HCT116 (cell line): ENCODE measurements around the gene TNIK. TPM values are rescaled to one million over a fixed set of nuclear protein-coding genes. Genes with fewer than 3 reads are reported as not detected.

ENCODE experiments used
- ATAC-seq: fragments of 200-7000 bp; cut with Tn5 transposase; 2 replicates; pipeline ENCODE4 v1.9.1; 2020; ENCODE audit warnings: mild to moderate bottlenecking, moderate library complexity
- BruUV-seq: library from RNA; stranded (reverse); fragments of 400-500 nt; replicated peaks from 2 replicates; lab custom pipeline; 2021; lab: Mats Ljungman, UMichigan
- CTCF ChIA-PET: fragments of 300-600 bp; sonication (Branson Sonifier 250); formaldehyde crosslinking; loops from one replicate; lab custom pipeline; 2021; ENCODE audit warnings: antibody characterized with exemption; lab: Charles Lee
- POLR2A ChIA-PET: fragments of 300-600, 350-600 bp; sonication (Branson Sonifier 250); formaldehyde crosslinking; loops from one replicate; lab custom pipeline; 2021; ENCODE audit warnings: antibody characterized with exemption; lab: Charles Lee
- RAD21 ChIA-PET, 2 experiments: fragments of 300-600 bp; sonication (Branson Sonifier 250); formaldehyde crosslinking; loops; one replicate each; lab custom pipeline; 2023; ENCODE audit warnings: low total read pairs in 2 of 2; ENCODE audit not compliant: uncharacterized antibody in 2 of 2, unreplicated experiment in 2 of 2, low non-redundant PET in 1 of 2; lab: Charles Lee
- DNase-seq: peaks from one replicate; pipeline ENCODE4 v3.0.0-alpha.2; 2010; ENCODE audit warnings: low read depth, low spot score
- H2AFZ ChIP-seq: fragments of 200-600 bp; shearing (Covaris generic), sonication (generic); 2 replicates; pipeline ENCODE4 v1.6.1; 2017; ENCODE audit warnings: low read depth, mixed run types, mixed read lengths, antibody characterized with exemption, low read length; ENCODE audit not compliant: poor library complexity, severe bottlenecking
- H3K27ac ChIP-seq: 2 replicates; pipeline ENCODE4 v1.5.1; 2012; ENCODE audit warnings: low read depth, low read length
- H3K27me3 ChIP-seq: fragments of 200-600 bp; sonication (generic); 2 replicates; pipeline ENCODE4 v1.6.1; 2016; ENCODE audit warnings: mixed run types, low read length, mixed read lengths; ENCODE audit not compliant: insufficient read depth
- H3K36me3 ChIP-seq, 2 experiments: fragments of 200-500 bp in 1 of 2; fragments of 200-600 bp in 1 of 2; sonication (Bioruptor generic) in 1 of 2; sonication (generic) in 1 of 2; 2 replicates each; pipeline versions ENCODE4 v1.5.1 to v1.6.1; 2014 to 2016; ENCODE audit warnings: low read length in 2 of 2, inconsistent platforms in 1 of 2, mixed read lengths in 1 of 2, mixed run types in 1 of 2; ENCODE audit not compliant: insufficient read depth in 2 of 2, control insufficient read depth in 1 of 2
- H3K4me1 ChIP-seq, 2 experiments: fragments of 200-600 bp in 1 of 2; sonication (generic) in 1 of 2; 2 replicates each; pipeline versions ENCODE4 v1.5.1 to v1.6.1; 2012 to 2017; ENCODE audit warnings: low read length in 2 of 2, inconsistent platforms in 1 of 2, mild to moderate bottlenecking in 1 of 2, mixed read lengths in 1 of 2, mixed run types in 1 of 2, moderate library complexity in 1 of 2; ENCODE audit not compliant: insufficient read depth in 2 of 2, control insufficient read depth in 1 of 2
- H3K4me2 ChIP-seq: fragments of 200-600 bp; sonication (generic); 2 replicates; pipeline ENCODE4 v1.6.1; 2017; ENCODE audit warnings: mixed run types, low read length, mixed read lengths
- H3K4me3 ChIP-seq, 2 experiments: fragments of 200-600 bp in 1 of 2; sonication (generic) in 1 of 2; replicated peaks in 1 of 2; 2 replicates each; pipeline ENCODE4 v1.5.1; 2011 to 2016; ENCODE audit warnings: low read length in 2 of 2, control low read depth in 1 of 2, low read depth in 1 of 2, mild to moderate bottlenecking in 1 of 2, mixed read lengths in 1 of 2, mixed run types in 1 of 2
- H3K79me2 ChIP-seq: fragments of 200-600 bp; sonication (generic); 2 replicates; pipeline ENCODE4 v1.6.1; 2017; ENCODE audit warnings: mild to moderate bottlenecking, mixed run types, low read length, moderate library complexity, mixed read lengths; ENCODE audit not compliant: insufficient read depth
- H3K9ac ChIP-seq: fragments of 200-600 bp; sonication (generic); 2 replicates; pipeline ENCODE4 v1.6.1; 2016; ENCODE audit warnings: low read length, mixed read lengths
- H3K9me2 ChIP-seq: fragments of 200-600 bp; sonication (generic), shearing (Covaris generic); 2 replicates; pipeline ENCODE4 v1.6.1; 2017; ENCODE audit warnings: mixed run types, mild to moderate bottlenecking, moderate library complexity; ENCODE audit not compliant: insufficient read depth
- H3K9me3 ChIP-seq, 2 experiments: fragments of 200-500 bp in 1 of 2; fragments of 200-600 bp in 1 of 2; sonication (Bioruptor generic) in 1 of 2; sonication (generic) in 1 of 2; 2 replicates each; pipeline ENCODE4 v1.6.1; 2014 to 2017; ENCODE audit warnings: low read length in 2 of 2, mixed read lengths in 2 of 2, inconsistent platforms in 1 of 2, low read depth in 1 of 2, mild to moderate bottlenecking in 1 of 2, mixed run types in 1 of 2, moderate library complexity in 1 of 2; ENCODE audit not compliant: control insufficient read depth in 1 of 2, insufficient read depth in 1 of 2
- H4K20me1 ChIP-seq: fragments of 200-600 bp; sonication (generic), shearing (Covaris generic); 2 replicates; pipeline ENCODE4 v1.6.1; 2017; ENCODE audit warnings: mixed run types, mild to moderate bottlenecking, moderate library complexity; ENCODE audit not compliant: insufficient read depth
- CEBPB ChIP-seq: IDR thresholded peaks from 2 replicates; pipeline ENCODE4 v1.6.1; 2012; ENCODE audit warnings: low read depth
- EGR1 ChIP-seq: IDR thresholded peaks from 2 replicates; pipeline ENCODE4 v1.6.1; 2012; ENCODE audit warnings: low read depth
- ELF1 ChIP-seq: IDR thresholded peaks from 2 replicates; pipeline ENCODE4 v1.6.1; 2012; ENCODE audit warnings: low read depth, borderline replicate concordance
- MAX ChIP-seq: IDR thresholded peaks from 2 replicates; pipeline ENCODE4 v1.6.1; 2012
- POLR2A ChIP-seq: IDR thresholded peaks from 2 replicates; pipeline ENCODE4 v1.7.0; 2011; ENCODE audit warnings: borderline replicate concordance; ENCODE audit not compliant: insufficient read depth, insufficient read length; ENCODE audit errors: extremely low read depth
- POLR2AphosphoS5 ChIP-seq: IDR thresholded peaks from 2 replicates; pipeline ENCODE4 v1.6.1; 2011; ENCODE audit warnings: mild to moderate bottlenecking, low read depth, low read length, moderate library complexity
- SP1 ChIP-seq: IDR thresholded peaks from 2 replicates; pipeline ENCODE4 v1.6.1; 2012; ENCODE audit warnings: low read depth
- ZBTB33 ChIP-seq: IDR thresholded peaks from 2 replicates; pipeline ENCODE4 v1.6.1; 2011; ENCODE audit warnings: mild to moderate bottlenecking, low read length, moderate library complexity; ENCODE audit not compliant: insufficient replicate concordance; ENCODE audit errors: extremely low read depth
- ZNF274 ChIP-seq: fragments of 200-500 bp; sonication (Bioruptor generic); IDR thresholded peaks from 2 replicates; pipeline ENCODE4 v1.6.1; 2014; ENCODE audit warnings: mild to moderate bottlenecking, low read depth, low read length, inconsistent platforms
- intact Hi-C: fragments of 100-400 bp; cut with micrococcal nuclease; formaldehyde crosslinking; loops from 2 replicates; pipeline ENCODE4 v1.10.0; 2022
- total RNA-seq: library from RNA; stranded (reverse); gene quantifications from one replicate; pipeline ENCODE4 v1.2.1, GENCODE V29; 2021; ENCODE audit not compliant: unreplicated experiment

The TNIK gene
- total RNA-seq, 1 experiment from 2014 or later, result 24.1 TPM

- Histone ChIP-seq H3K36me3 (no peaks in the 10 kb centered on the region), H3K9me2 (no peaks in the 10 kb centered on the region), H2AFZ (no peak overlapping the region), H3K4me1 (peaks cover 12 to 15% of the 10 kb centered on the region in 2 experiments), H3K9me3 (no peaks in the 10 kb centered on the region), H4K20me1 (no peaks in the 10 kb centered on the region), H3K27me3 (no peaks in the 10 kb centered on the region), H3K4me3 (no peak overlapping the region), H3K4me2 (no peak overlapping the region), H3K79me2 (no peaks in the 10 kb centered on the region), H3K27ac (no peak overlapping the region), H3K9ac (no peak overlapping the region)
- DNase-seq, result no peak
- no TSS peak for BruUV-seq
- ChIA-PET CTCF (no interaction called here), RAD21 (no interaction called here), POLR2A (no interaction called here)
- intact Hi-C loops, result no loop called here
- ATAC-seq, result no peak
- TF ChIP-seq CEBPB, result no peak
- no peak for TF ChIP-seq POLR2A
- TF ChIP-seq MAX, result no peak
- TF ChIP-seq EGR1, result no peak
- no peak for TF ChIP-seq SP1
- no peak for TF ChIP-seq POLR2AphosphoS5
- TF ChIP-seq ELF1, result no peak
- TF ChIP-seq ZNF274, result no peak
- no peak for TF ChIP-seq ZBTB33
Observed at GRCh38 chr3:171326717-171327440, 133.3 kb downstream of the TNIK start.
